ENCODE data around the gene MKNK1. TPM values are rescaled to one million over a fixed set of nuclear protein-coding genes. Genes with fewer than 3 reads are reported as not detected.
"Not testable (repeated sequence)": the region's sequence is repeated elsewhere in the genome, so short reads cannot be mapped to it uniquely, and the experiment has no call there.

Gene MKNK1
- 9.8 and 11.3 TPM in 2 replicates for total RNA-seq (2014; rRNA removed; shearing (Covaris generic))
- polyA plus RNA-seq (2014; cell fraction: nucleus; rRNA removed), result 11.5 and 15.9 TPM in 2 replicates

DNA sequence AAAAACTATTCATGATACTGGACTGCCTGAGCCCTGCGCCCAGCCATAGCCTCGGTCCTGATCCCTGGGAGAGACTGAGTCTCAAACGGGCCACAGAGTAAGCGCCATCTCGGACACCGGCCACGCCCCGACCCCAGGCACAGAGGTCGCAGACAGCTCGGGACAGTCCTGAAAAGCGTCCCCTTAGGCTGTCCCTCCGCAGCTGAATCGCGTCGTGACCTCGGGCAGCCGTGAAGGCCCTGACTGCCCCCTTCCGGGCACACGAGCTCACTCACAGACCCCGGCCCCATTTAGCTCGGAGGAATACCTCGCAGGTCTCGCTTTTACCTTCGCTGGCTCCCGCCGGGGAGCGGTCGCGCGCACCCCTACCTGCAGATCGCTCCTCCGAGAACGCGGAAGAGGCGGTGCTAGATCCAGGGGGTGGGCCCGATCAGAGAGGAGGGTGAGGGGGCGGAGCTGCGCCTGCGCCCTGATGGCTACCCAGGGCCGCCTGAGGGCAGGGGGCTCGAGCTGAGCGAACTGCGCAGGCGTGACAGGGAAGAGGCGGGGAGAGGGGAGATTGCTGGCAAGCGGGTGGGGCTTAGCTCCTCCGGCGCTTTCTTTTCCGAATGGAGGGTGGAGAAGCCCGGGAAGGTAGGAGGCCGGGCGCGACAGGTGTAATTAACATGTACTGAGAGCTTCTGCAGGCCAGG lies at the start of gene MKNK1:
TSS of gene MKNK1 (minus strand) at position 411 of the 692 bp plus-strand sequence. CDS start 20,941 bp downstream, outside the sequence.
- peak; percentile 90 for DNase-seq (ENCODE audit: extremely low read depth, low read depth)

DNA sequence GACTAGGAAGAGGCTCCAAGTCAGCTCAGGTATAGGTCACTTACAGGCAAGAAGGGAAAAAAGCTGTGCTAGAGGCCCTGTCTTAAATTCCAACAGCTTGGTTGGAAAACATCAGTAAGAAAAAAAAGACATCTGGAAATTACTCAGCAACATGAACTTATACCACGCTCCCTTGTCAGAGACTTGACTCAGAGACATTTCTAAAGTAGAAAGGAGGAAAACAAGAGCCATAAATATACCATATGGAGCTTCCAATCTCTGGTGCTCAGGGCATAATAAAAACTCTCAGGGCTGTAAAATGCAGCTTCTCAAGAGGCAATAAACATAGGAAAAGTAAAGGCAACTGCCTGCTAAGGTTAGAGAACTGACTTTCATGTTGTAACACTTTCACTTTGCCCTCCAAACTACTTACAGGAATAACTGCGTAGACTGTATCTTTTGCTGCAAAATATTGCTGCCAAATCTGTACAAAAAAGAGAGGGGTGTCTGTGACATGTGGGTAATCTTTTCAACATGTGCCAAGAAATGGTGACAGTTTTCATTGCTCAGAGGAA lies 49.4 kb upstream of the MKNK1 start:
- DNase-seq (ENCODE audit: extremely low read depth, low read depth), result no peak

DNA sequence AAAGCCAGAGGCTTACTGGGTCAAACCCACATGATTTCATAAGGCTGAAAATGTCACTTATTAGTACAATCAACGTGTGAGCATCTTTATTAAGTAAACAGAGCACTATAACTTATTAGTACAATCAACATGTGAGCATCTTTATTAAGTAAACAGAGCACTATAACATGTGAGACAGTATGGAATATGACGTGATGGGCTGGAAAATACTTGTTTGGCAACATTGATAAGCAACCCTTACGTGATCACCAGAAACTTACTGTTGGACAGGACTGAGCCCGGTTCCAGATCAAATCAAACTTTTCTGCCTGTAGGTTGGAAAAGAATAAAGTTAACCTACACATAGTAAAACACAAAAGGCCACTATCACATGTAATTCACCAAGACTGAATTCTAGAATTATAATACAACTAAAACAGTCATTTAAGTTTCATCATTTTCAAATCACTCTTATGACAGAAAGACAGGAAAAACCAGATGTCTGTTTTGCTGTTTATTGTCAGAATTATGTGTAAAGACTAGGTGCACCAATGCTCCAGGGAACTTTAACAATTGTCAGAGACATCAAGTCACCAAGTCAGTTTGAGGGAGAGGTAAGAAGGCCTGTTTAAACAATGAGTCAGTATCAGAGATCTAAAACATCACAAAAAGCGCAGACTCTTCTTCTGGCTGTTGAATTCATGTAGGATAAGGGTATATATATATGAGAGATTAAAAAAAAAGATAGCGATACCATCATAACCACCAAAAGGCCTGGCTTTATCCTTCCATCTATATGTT lies 48.4 kb upstream of the MKNK1 start:
- DNase-seq (ENCODE audit: extremely low read depth, low read depth), result no peak

DNA sequence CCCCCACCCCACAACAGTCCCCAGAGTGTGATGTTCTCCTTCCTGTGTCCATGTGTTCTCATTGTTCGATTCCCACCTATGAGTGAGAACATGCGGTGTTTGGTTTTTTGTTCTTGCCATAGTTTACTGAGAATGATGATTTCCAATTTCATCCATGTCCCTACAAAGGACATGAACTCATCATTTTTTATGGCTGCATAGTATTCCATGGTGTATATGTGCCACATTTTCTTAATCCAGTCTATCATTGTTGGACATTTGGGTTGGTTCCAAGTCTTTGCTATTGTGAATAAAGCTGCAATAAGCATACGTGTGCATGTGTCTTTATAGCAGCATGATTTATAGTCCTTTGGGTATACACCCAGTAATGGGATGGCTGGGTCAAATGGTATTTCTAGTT lies 47.1 kb upstream of the MKNK1 start:
- DNase-seq (ENCODE audit: extremely low read depth, low read depth), result not testable (repeated sequence)

DNA sequence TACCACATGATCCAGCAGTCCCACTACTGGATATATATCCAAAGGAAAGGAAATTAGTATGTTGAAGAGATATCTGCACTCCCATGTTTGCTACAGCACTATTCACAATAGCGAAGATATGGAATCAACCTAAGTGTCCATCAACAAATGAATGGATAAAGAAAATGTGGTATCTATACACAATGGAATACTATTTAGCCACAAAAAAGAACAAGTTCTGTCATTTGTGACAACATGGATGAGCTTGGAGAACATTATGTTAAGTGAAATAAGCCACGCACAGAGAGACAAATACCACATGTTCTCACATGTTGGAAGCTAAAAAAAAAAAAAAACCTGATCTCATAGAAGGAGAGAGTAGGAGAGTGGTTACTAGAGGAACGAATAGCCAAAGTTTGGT lies 46.4 kb upstream of the MKNK1 start:
- DNase-seq (ENCODE audit: extremely low read depth, low read depth), result no peak

DNA sequence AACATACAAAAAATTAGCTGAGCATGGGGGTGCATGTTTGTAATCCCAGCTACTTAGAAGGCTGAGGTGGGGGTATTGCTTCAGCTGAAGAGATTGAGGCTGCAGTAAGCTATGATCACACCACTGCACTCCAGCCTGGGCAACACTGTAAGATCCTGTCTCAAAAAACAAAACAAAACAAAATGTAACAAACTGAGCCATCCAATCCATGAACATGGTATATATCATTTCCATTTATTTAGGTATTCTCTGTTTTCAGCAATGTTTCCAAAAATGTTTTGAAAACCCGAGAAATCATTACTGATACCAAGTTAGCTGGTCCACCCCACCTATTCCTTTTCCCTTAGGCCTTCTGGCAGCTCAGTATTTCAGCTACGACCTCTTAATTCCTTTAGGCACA lies 45.7 kb upstream of the MKNK1 start:
- DNase-seq (ENCODE audit: extremely low read depth, low read depth), result no peak

DNA sequence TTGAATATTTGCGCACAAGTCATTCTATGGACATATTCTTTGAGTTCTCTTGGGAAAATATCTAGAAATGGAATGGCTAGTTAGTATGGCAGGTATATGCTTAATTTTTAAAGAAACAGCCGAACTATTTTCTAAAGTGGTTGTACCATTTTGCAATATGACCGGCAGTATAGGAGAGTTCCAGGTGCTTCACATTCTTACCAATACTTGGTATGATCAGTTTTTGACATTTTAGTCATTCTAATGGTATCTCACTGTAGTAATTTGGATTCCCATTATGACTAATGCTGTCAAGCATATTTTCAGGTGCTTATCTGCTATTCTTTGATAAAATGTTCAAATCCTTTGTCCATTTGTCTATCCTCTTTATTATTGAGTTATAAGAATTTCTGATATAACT lies 43.5 kb upstream of the MKNK1 start:
- DNase-seq (ENCODE audit: extremely low read depth, low read depth), result no peak

DNA sequence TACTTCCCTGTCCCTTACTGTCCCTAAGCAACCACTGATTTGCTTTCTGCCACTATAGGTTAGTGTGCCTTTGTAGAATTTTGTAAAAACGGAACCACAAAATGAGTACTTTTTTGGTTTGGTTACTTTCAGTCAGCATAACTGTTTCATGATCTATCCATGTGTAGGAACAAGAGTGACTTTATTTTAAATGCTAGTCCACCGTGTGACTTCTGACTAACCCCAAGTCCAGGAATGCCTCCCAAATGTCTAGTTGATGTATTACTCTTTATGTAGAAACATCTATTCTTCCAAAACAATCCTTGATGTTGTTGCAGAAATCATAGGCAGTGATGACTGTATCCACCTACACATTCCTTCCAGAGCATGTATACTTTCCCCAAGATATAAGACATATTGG lies 42.8 kb upstream of the MKNK1 start:
- no peak for DNase-seq (ENCODE audit: extremely low read depth, low read depth)

DNA sequence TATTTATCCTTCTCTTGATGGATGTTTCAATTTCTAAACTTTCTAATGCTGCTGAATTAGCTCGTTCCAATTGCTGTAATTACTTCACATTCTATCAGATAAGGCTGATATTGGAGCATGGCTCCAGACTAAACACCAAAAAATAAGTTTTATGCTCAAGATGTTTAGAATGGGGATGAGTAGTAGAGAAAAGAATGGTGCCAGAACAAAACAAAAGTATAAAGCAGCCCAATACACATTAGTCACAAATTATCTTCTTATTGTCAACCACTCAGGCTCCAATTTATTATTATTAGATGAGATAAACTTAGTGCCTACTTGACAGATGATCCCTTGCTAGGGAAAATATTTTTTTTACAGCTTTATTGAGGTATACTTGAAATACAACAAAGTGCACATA lies 42.3 kb upstream of the MKNK1 start:
- no peak for DNase-seq (ENCODE audit: extremely low read depth, low read depth)

DNA sequence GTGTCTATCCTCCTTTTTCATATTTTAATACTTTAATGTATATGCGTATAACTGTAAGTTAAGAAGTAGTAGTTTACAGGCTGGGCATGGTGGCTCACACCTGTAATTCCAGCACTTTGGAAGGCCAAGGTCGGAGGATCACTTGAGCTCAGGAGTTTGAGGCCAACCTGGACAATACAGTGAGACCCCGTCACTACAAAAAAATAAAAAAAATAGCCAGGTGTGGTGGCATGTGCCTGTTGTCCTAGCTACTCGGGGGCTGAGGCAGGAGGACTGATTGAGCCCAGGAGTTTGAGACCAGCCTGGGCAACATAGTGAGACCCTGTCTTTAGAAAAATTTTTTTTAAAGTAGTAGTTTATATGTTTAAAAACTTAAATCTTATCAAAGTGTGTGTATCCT lies 41.7 kb upstream of the MKNK1 start:
- DNase-seq (ENCODE audit: extremely low read depth, low read depth), result no peak

DNA sequence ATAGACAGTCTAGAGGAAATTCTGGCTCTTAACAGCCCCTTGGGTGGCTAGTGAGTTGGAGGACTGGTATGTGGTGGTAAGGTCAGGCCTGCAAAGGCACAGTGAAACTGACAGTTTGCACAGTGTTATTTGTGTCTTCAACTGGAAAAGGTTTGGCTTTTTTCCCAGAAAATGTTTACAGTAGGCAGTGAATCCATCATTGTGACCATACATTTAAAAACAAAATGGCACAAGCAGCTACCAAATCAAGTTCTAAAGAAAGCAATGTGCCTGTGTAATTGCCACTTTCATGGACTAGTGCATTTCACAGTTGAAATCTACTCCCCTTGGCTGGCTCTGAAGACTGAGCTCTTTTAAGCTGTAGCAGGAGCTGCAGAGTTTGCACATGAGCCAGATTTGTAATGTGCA lies 39.3 kb upstream of the MKNK1 start:
- peak; percentile 23 for DNase-seq (ENCODE audit: extremely low read depth, low read depth)

DNA sequence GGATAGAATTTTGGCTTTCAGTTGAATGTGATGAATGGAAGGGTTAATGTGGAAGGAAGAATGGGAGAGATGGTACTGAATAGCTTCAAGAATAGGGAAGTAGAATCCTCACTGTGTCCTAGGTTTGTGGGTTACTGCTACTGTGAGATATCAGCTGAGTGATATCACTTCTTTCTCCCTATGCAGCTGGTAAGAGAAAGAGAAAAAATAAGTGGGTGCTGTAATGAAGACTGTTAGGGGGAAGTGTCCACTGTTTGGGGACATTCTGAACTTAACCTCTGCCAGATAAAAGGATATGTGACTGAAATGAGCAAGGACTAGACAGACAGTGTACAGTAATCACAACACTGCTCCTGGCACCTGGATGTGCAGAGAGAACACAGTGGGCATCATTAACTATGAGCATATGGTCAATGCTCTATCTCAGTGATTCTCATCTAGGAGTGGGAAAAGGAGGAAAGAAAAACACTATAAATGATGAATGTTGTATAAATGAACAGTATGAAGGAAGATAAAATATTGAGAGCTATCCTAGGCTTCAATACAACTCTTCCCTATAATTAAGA lies 38.1 kb upstream of the MKNK1 start:
- DNase-seq (ENCODE audit: extremely low read depth, low read depth), result no peak

DNA sequence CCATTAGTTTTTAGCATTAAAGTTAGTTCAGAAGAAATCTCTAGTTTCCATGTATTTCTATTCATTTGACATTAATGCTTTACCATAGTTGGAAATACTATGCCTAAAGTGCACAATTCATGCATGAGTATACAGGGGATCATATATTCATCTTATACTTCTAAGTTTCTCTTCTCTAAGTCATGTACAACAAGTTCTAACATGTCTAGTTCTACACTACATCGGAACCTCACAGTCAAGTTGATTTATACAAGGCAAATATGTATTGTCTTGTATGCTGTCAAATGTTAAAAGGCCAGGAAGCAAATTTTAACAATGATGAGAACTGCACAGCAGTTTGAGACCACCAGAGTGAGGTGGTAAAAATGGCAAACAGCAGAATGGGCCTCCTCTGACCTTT lies 35.5 kb upstream of the MKNK1 start:
- DNase-seq (ENCODE audit: extremely low read depth, low read depth), result no peak

DNA sequence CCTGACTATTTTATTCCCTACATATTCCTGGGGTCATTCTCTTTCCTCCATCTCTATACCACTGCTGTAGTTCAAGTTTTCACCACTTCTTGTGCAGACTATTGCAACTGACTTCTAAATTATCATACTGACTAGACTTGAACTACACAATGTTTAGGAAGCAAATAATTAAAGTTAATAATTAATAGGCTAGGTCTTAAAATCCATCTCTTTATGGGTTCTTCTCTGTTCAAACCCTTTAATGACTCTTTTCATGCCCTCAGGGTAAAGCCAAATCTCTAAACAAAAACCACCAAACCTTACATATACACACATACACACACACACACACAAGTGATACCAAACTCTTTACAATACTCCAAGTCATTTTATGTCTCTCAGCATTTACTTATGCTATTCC lies 34.9 kb upstream of the MKNK1 start:
- DNase-seq (ENCODE audit: extremely low read depth, low read depth), result no peak

DNA sequence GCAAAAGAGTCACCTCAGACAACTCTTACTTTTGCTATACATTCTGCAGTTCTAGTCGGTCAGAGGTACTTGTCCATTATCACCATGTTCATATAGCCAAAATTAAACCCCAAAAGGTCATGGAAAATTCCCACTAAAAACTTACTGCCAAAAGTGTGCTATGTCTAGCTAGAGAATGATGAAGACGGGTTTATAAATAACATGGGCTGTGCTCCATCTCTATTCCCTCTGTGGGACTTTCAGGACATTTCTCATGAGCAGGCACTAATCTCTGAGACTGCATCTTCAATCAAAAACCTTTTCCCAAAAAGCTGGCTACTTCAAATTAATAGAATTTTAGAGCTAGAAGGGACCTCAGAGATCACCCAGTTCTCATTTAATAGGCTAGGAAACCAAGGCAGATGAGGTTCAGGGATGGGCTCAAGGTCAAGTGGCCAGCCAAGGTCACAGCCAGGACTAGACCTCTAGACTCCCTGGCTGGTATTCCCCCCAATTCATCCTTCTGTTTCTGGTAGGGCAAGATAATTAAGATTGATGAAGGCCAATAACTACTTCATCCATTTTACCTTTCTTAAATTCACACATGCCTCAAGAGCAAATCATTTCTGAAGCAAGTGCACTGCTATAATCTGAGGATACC lies 33.5 kb upstream of the MKNK1 start:
- no peak for DNase-seq (ENCODE audit: extremely low read depth, low read depth)

DNA sequence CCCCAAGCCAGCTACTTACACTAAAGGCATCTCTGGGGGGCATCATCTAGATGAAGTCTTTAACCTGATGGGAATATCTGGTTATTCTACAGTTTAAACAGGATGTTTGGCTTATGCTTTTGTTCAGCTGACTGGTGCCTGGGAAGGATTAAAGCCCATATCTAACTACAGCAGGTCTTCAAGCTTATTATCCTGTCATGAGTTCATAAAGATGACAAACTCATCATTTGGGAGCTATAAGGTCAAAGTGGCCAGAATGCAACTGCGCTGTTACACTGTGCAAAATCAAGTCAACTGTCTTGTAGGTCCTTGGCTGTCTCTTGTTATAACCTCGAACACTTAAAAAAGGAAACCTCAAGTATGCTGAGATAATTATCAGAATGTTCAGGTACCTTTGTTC lies 31.1 kb upstream of the MKNK1 start:
- no peak for DNase-seq (ENCODE audit: extremely low read depth, low read depth)

DNA sequence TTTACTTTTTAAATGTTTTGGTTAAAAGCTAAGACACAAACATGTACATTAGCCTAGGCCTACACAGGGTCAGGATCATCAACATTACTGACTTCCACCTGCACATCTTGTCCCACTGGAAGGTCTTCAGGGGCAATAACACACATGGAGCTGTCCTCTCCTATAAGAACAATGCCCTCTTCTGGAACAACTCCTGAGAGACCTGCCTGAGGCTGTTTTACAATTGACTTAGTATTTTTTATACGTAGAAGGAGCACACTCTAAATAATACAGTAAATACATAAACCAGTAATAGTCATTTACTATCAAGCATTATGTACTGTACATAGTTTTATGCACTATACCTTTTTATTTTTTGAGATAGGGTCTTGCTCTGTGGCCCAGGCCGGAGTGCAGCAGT lies 26.7 kb upstream of the MKNK1 start:
- DNase-seq (ENCODE audit: extremely low read depth, low read depth), result no peak

DNA sequence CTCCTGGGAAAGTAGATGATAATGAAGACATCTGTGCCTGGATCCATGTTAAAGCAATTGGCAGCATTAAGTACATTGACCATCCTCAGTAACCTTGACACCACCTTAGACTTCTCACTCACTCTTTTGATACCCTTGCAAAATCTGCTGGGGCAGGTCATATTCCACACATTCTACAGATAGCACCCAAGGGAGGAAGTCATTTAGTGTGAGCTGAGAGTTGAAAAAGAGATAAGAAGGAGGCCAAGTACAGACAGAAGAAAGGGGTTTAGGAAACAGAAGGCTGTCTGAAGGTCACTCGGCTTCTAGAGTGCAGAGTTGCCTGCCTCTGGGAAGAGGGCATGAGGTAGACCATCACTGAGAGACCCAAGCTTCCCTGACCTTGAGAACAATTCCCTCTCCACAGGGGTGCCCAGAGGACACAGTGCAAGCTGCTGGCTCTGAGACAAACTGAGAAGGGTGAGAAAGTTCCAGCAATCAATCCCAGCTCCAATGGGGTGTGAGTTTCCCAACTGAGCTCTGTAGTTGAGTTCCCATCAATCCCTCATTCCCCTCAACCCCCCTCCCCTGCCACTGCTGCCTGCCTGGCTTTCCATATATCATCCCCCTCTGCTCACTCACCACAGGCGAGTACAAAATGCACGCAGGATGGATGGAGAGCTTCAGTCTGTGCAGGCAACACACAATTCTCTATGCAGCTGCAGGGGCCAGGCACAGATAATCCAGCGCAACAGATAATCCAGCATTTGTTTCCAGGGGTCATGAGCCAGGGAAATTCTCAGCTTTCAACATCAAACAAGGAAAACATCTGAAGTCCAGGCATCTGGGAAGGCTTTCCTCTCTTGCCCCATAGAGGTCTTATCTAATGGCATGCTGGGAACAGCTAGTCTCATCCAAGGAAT lies 19.9 kb upstream of the MKNK1 start:
- DNase-seq (ENCODE audit: extremely low read depth, low read depth), result no peak

DNA sequence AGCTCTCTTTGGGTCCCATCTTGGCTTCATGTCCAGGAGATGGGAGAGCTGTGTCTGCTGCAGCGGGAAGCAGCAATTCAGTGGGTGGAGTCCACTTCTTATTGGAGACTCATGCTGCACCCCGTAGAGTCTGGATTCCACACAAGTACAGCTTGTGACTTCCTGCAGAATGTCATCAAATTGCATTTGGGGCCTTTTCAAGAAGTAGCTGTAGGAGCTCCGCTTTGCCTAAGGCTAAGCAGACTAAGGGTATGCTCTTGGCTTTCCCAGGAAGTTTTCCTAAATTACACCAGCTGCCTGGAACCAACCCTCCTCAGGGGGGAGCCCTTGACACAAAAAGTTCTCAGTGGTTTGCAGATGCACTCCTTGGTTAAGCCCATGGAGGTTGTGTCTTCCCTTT lies 18.3 kb upstream of the MKNK1 start:
- DNase-seq (ENCODE audit: extremely low read depth, low read depth), result no peak

DNA sequence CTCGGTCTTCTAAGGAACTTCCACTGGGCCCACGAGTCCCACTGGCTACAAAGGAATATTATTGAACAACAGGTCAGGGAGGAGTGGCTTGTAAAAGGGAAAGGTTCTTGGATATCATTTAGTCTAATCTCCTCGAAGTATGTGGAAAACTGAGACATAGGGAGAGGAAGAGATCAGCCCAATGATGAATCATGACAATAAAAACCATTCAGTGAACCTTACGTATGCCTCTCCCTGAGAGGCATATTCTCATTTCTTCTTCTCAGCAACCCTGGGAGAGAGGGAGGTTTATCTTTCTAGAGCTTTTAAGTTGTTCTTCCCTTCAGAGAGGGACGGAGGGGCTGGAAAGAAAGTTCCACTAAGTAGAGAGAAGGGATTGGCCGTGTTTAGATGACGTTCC lies 17.9 kb upstream of the MKNK1 start:
- DNase-seq (ENCODE audit: extremely low read depth, low read depth), result no peak
